Esophagus (tissue), 2 donors: Measurements from ENCODE around the gene SASS6. TPM values are rescaled to one million over a fixed set of nuclear protein-coding genes. Genes with fewer than 3 reads are reported as not detected.
"Not testable (repeated sequence)": the region's sequence is repeated elsewhere in the genome, so short reads cannot be mapped to it uniquely, and the experiment has no call there.

Experiments
- H3K27ac ChIP-seq, 2 donors: one replicate each; pipeline ENCODE4 v1.5.1; 2013; ENCODE audit warnings: low read depth in 2 of 2, mild to moderate bottlenecking in 2 of 2, inconsistent platforms in 1 of 2, low read length in 1 of 2, moderate library complexity in 1 of 2
- H3K27me3 ChIP-seq, 2 donors: one replicate each; pipeline ENCODE4 v1.6.1; 2013; ENCODE audit warnings: low read length in 2 of 2, control low read depth in 1 of 2, mild to moderate bottlenecking in 1 of 2; ENCODE audit not compliant: insufficient read depth in 2 of 2, control insufficient read depth in 1 of 2
- H3K36me3 ChIP-seq, 2 donors: one replicate each; pipeline ENCODE4 v1.6.1; 2013; ENCODE audit warnings: low read length in 1 of 2; ENCODE audit not compliant: control insufficient read depth in 2 of 2, insufficient read depth in 2 of 2
- H3K4me1 ChIP-seq, 2 donors: one replicate each; pipeline ENCODE4 v1.6.1; 2013; ENCODE audit warnings: low read length in 1 of 2; ENCODE audit not compliant: control insufficient read depth in 2 of 2, insufficient read depth in 2 of 2
- H3K4me3 ChIP-seq, 2 donors: one replicate each; pipeline ENCODE4 v1.5.1; 2013; ENCODE audit warnings: low read length in 2 of 2, mild to moderate bottlenecking in 2 of 2, low read depth in 1 of 2, moderate library complexity in 1 of 2
- H3K9me3 ChIP-seq, 2 donors: one replicate each; pipeline ENCODE4 v1.6.1; 2013; ENCODE audit warnings: mild to moderate bottlenecking in 2 of 2, low read depth in 1 of 2, low read length in 1 of 2, moderate library complexity in 1 of 2; ENCODE audit not compliant: control insufficient read depth in 2 of 2, insufficient read depth in 1 of 2
- WGBS, 2 donors: extraction: QIAGEN DNeasy Blood & Tissue Kit; methylation state at CpG; one replicate each; pipeline ENCODE4 v1.1.7; 2013; 5-methylcytosine and 5-hydroxymethylcytosine counted together
- polyA plus RNA-seq, 2 donors: library from polyadenylated mRNA; stranded (reverse); fragments of 200-250 nt; gene quantifications; one replicate each; pipeline ENCODE4 v1.2.3, GENCODE V29; 2013
- donor health status: healthy with polysubstance abuse.
- donor health status: Bipolar disorder and iron deficiency.

The SASS6 gene
- polyA plus RNA-seq, 2 donors = 1.9 to 2.0 TPM

DNA sequence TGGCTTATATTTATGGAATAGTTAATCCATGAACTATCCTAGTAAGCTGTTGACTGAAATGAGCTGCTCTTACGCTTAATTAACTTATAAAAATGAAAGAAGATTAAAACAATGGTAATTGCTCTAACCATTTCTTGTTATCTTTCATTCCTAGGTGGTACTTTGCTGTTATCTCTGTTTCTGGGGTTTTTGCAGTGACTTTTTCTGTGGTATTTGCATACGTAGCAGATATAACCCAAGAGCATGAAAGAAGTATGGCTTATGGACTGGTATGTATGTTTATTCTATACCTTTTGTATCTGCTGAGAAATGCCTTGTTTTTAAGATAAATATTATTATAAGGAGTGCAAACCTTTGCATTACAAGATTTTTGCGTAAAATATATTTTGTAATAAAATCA is 71.0 kb downstream of the SASS6 start:
- H3K27ac ChIP-seq = no peak overlapping the region
- H3K27me3 ChIP-seq = no peaks in the 10 kb centered on the region
- WGBS, 2 donors = 94 to 96% methylated on average over 3 of the region's 3 CpGs
- H3K4me1 ChIP-seq = no peaks in the 10 kb centered on the region
- H3K4me3 ChIP-seq = no peak overlapping the region
- peaks cover 0 to 5% of the 10 kb centered on the region in 2 donors for H3K36me3 ChIP-seq
- no peaks in the 10 kb centered on the region for H3K9me3 ChIP-seq

DNA sequence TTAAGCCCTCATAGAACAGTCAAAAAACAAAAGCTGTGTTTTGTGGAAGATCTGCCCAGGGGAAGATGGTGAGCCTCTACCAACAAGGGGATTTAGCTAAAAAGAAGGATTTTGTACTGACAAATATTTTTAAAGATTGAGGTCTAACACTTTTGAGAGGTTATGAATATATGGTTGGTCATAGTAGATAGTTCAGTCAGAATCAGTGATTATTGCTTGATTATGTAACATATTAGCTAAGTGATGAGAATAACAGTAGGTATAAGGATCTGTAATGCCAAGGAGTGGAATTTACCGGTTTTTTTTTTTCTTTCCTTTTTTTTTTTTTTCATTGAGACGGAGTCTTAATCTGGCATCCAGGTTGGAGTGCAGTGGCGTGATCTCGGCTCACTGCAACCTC is 79.0 kb downstream of the SASS6 start:
- Histone ChIP-seq H3K27me3 (no peaks in the 10 kb centered on the region), H3K4me1 (no peaks in the 10 kb centered on the region), H3K27ac (no peak overlapping the region), H3K4me3 (no peak overlapping the region), H3K9me3 (no peaks in the 10 kb centered on the region), H3K36me3 (no peaks in the 10 kb centered on the region)
- 96 to 98% methylated on average over 4 of the region's 4 CpGs for WGBS, 2 donors

DNA sequence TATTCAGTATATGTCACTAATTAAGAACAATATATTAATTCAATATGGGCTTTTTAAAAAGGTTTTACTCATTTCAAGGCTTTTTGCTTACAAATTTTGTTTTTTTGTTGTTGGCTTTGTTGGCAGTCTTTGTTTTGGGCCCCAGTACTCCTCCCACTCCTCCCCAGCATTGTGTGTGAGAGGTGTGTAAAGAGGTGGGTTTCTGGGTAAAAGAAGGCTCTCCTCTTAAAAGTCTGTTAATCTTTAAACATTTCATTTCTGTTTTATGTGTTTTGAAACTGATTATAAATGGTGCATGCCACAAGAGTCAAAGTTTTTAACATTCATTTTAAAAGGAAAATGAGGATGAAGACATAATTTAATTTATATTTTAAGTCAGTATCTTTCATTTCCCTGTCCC is 79.6 kb downstream of the SASS6 start:
- Histone ChIP-seq H3K27me3 (no peaks in the 10 kb centered on the region), H3K4me3 (no peak overlapping the region), H3K4me1 (no peaks in the 10 kb centered on the region), H3K36me3 (no peaks in the 10 kb centered on the region), H3K27ac (no peak overlapping the region), H3K9me3 (no peaks in the 10 kb centered on the region)

DNA sequence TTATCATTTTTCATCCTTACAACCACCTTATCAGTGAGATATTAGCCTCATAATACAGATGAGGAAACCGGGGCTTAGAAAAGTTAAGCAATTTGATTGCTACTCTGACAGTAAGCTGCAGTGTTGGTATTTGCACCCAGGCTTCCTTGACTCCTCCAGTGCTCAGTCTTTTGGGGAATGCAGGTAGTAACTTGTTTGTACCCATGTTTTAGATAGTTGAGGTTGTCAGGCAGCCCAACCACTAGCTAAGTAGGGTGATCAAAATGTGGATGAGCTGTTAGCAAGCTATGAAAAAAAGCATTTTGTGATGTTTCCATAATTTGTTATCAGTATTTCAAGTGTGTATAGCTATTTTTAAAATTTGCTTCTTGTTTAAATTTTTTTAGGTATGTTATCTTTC is 80.8 kb downstream of the SASS6 start:
- H3K4me3 ChIP-seq = no peak overlapping the region
- H3K36me3 ChIP-seq = no peaks in the 10 kb centered on the region
- H3K27me3 ChIP-seq = no peaks in the 10 kb centered on the region
- H3K9me3 ChIP-seq = no peaks in the 10 kb centered on the region
- 71 to 77% methylated on average over 1 of the region's 1 CpG for WGBS, 2 donors
- H3K27ac ChIP-seq = no peak overlapping the region
- no peaks in the 10 kb centered on the region for H3K4me1 ChIP-seq

DNA sequence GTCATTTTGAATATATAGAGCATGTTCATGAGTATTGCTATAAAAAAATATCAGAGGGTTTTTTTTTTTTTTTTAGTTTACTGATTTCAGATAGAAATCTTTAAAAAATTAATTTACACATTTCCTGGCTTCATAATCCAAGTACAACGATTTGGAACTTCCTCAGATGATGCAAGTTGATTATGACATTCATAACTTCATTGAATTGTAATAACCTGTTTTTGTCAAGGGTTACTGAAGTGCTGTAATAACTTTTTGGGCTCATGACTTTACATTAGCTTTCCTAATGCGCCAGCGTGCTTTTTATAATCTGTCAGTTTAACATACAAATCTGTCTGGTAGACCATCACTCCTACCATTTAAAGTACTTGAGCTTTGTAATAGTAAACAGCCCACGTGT is 81.3 kb downstream of the SASS6 start:
- H3K36me3 ChIP-seq = no peaks in the 10 kb centered on the region
- WGBS, 2 donors = 74 to 76% methylated on average over 4 of the region's 4 CpGs
- H3K9me3 ChIP-seq = no peaks in the 10 kb centered on the region
- H3K27ac ChIP-seq = no peak overlapping the region
- no peaks in the 10 kb centered on the region for H3K27me3 ChIP-seq
- H3K4me1 ChIP-seq = no peaks in the 10 kb centered on the region
- H3K4me3 ChIP-seq = no peak overlapping the region

DNA sequence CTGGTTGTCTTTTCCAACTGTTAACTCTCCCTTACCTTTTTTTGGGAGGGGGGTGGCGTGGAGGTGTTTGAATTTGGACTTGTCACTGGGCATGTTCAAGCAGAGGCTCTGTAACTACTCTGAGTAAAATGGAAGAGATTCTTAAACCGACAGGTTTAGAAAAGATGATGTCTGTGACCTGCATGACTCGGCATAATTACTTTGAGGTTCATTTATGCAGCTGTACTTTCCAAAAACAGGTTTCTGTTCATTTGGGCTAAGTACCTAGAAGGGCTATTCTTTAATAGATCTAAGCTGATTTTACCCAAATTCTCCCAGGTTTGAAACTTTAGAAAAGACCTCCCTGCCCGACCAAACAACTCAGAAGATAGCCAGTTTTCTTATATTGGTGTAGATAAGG is 82.6 kb downstream of the SASS6 start:
- Histone ChIP-seq H3K36me3 (no peaks in the 10 kb centered on the region), H3K27ac (no peak overlapping the region), H3K9me3 (no peaks in the 10 kb centered on the region), H3K4me1 (no peaks in the 10 kb centered on the region), H3K27me3 (no peaks in the 10 kb centered on the region), H3K4me3 (no peak overlapping the region)
- 52 to 64% methylated on average over 4 of the region's 4 CpGs for WGBS, 2 donors

DNA sequence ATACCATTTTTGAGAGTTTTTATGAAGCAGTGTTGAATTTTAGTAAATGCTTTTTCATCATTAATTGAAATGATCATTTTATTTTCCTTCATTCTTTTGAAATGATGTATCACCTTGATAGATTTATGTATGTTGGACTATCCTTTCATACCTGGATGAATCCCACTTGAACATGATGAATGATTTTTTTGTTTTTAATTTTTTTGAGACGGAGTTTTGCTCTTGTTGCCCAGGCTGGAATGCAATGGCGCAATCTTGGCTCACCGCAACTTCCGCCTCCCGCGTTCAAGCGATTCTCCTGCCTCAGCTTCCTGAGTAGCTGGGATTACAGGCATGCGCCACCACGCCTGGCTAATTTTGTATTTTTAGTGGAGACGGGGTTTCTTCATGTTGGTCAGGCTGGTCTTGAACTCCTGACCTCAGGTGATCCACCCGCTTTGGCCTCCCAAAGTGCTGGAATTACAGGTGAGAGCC is 85.5 kb downstream of the SASS6 start:
- not testable (repeated sequence) for H3K4me3 ChIP-seq, H3K27me3 ChIP-seq, H3K36me3 ChIP-seq, H3K4me1 ChIP-seq, H3K9me3 ChIP-seq, H3K27ac ChIP-seq
- 90% methylated on average over 11 of the region's 11 CpGs for WGBS, 2 donors

DNA sequence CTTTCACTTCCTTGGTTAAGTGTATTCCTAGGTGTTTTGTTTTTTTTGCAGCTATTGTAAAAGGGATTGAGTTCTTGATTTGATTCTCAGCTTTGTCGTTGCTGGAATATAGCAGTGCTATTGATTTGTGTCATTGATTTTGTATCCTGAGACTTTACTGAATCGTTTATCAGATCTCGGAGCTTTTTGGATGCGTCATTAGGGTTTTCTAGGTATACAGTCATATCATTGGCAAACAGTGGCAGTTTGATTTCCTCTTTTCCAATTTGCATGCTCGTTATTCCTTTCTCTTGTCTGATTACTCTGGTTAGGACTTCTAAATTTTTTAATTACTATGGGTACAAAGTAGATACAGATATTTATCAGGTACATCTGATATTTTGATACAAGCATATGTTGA is 87.5 kb downstream of the SASS6 start:
- Histone ChIP-seq H3K27ac (no peak overlapping the region), H3K4me3 (no peak overlapping the region), H3K4me1 (no peaks in the 10 kb centered on the region), H3K9me3 (no peaks in the 10 kb centered on the region), H3K27me3 (no peaks in the 10 kb centered on the region), H3K36me3 (no peaks in the 10 kb centered on the region)
- 92 to 94% methylated on average over 5 of the region's 5 CpGs for WGBS, 2 donors

DNA sequence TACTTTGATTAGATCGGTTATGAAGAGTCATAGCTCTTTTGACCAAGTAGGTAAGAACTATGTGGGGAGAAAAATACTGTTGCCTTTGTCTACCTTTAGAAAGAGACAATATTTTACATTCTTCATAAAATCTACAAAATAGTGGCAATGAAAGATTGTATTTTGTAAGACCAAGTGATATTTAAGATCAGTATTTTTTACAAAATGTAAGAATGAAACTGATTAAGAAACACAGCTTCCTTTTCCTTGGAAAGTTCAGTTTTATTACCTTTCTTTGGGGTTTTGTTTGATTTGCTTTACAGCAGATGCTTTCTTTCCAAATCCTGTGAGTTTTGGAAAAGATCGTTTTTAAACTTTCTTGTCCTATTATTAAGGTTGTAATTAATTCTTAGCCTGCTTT is 93.1 kb downstream of the SASS6 start:
- Histone ChIP-seq H3K36me3 (no peaks in the 10 kb centered on the region), H3K27me3 (no peaks in the 10 kb centered on the region), H3K27ac (no peak overlapping the region), H3K4me1 (no peaks in the 10 kb centered on the region), H3K9me3 (no peaks in the 10 kb centered on the region), H3K4me3 (peak overlapping the region in 1 of 2 donors; percentile 18)
- WGBS, 2 donors = 9 to 11% methylated on average over 2 of the region's 2 CpGs

DNA sequence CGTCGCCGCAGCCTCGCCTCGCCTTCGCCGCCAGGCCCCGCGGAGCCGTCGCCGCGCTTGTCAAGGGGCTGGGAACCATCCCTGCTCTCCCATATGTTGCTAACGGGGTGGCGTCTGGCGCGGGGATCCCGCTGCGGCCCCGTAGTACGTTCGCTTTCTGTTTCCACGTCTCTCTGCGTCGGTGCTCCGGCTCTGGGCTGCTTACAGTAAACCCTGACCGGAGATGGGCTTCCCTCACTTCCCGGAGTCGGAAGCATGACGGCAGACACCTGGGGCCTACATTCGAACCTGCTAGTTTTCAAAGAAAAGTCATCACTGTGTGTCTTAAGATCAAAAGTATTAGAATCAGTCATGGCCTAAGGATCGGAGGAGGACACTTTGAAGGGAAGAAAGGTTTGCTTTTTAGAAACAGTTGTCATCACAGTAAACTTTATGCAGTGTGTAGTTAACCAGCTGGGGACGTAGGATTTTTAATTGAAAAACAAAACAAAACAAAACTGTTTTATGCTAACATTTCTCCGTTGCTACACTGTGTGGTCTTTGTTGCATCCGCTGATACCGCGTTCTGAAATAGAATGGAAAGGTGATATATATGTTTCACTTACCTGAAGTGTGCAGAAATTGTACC is 94.0 kb downstream of the SASS6 start:
- H3K4me1 ChIP-seq = no peaks in the 10 kb centered on the region
- H3K27ac ChIP-seq = peak overlapping the region; percentile 98 to 100
- H3K4me3 ChIP-seq = peak overlapping the region; percentile 85 to 89
- H3K36me3 ChIP-seq = no peaks in the 10 kb centered on the region
- H3K27me3 ChIP-seq = no peaks in the 10 kb centered on the region
- 0 to 1% methylated on average over 37 of the region's 37 CpGs for WGBS, 2 donors
- no peaks in the 10 kb centered on the region for H3K9me3 ChIP-seq
